B cell (primary cell): ENCODE results near the gene KLHL1.

Experiments
- EZH2 ChIP-seq: IDR thresholded peaks from 2 replicates; pipeline ENCODE4 v1.6.1; 2012; ENCODE audit warnings: borderline replicate concordance, low read depth, mild to moderate bottlenecking, moderate library complexity, low read length; ENCODE audit not compliant: insufficient read depth, poor library complexity, severe bottlenecking
- TF ChIP-seq, protein P1 (sequence below): fragments of 200-600 bp; IDR thresholded peaks from one replicate; pipeline ENCODE4 v1.8.0; 2022; ENCODE audit warnings: antibody characterized with exemption, mild to moderate bottlenecking

DNA sequence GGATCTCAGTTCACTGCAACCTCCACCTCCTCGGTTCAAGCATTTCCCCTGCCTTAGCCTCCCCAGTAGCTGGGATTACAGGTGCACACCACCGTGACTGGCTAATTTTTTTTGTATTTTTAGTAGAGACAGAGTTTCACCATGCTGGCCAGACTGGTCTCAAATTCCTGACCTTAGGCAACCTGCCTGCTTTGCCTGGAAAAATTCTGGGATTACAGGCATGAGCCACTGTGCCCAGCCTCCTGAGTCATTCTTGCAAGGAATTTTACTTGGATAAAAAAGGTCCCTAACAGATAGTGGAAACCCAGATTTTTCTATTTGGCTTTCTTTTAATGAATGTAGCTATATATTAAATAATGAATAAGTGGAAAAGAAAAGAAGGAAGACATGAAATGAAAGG, 450.6 kb downstream of the KLHL1 start:
- TF ChIP-seq, protein P1, sequence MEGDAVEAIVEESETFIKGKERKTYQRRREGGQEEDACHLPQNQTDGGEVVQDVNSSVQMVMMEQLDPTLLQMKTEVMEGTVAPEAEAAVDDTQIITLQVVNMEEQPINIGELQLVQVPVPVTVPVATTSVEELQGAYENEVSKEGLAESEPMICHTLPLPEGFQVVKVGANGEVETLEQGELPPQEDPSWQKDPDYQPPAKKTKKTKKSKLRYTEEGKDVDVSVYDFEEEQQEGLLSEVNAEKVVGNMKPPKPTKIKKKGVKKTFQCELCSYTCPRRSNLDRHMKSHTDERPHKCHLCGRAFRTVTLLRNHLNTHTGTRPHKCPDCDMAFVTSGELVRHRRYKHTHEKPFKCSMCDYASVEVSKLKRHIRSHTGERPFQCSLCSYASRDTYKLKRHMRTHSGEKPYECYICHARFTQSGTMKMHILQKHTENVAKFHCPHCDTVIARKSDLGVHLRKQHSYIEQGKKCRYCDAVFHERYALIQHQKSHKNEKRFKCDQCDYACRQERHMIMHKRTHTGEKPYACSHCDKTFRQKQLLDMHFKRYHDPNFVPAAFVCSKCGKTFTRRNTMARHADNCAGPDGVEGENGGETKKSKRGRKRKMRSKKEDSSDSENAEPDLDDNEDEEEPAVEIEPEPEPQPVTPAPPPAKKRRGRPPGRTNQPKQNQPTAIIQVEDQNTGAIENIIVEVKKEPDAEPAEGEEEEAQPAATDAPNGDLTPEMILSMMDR, result no peak
- TF ChIP-seq EZH2, result no peak
